NB4 (cell line): ENCODE data around the gene KAZN.
A peak's percentile ranks its signal among the peaks of the same experiment; 100 is the strongest.

ENCODE experiments used
- DNase-seq: peaks from one replicate; pipeline ENCODE4 v3.0.0; 2010; ENCODE audit warnings: low read depth
- H3K4me3 ChIP-seq: one replicate; pipeline ENCODE4 v1.5.1; 2011; ENCODE audit warnings: mild to moderate bottlenecking, low read depth, low read length, moderate library complexity
- CTCF ChIP-seq: IDR thresholded peaks from one replicate; pipeline ENCODE4 v1.5.1; 2012; ENCODE audit warnings: low read depth, low read length
- MAX ChIP-seq: IDR thresholded peaks from 2 replicates; pipeline ENCODE4 v1.6.1; 2011; ENCODE audit warnings: low read depth, low read length
- MYC ChIP-seq: IDR thresholded peaks from 2 replicates; pipeline ENCODE4 v1.6.1; 2011; ENCODE audit warnings: low read depth, low read length
- POLR2A ChIP-seq: IDR thresholded peaks from 2 replicates; pipeline ENCODE4 v1.6.1; 2011; ENCODE audit warnings: mild to moderate bottlenecking; ENCODE audit not compliant: insufficient read length; ENCODE audit errors: extremely low read depth

Gene KAZN

GRCh38 chr1:14778541-14778897 lies 180.0 kb downstream of the KAZN start:
- H3K4me3 ChIP-seq, result peak overlapping the region; percentile 45
- peak; percentile 48 for DNase-seq
- TF ChIP-seq POLR2A (no peak), MAX (no peak), MYC (no peak), CTCF (no peak)

GRCh38 chr1:14778898-14779865 lies 180.7 kb downstream of the KAZN start:
- peak; percentile 88 for DNase-seq
- H3K4me3 ChIP-seq, result peak overlapping the region; percentile 45
- TF ChIP-seq MAX (no peak), CTCF (peak; percentile 77)

GRCh38 chr1:14780271-14780670 lies 181.8 kb downstream of the KAZN start:
- peak overlapping the region; percentile 32 for H3K4me3 ChIP-seq
- TF ChIP-seq MYC (0 out of 2 replicates have a peak, but pooled peaks have one; percentile 3), CTCF (no peak), MAX (peak; percentile 30; the same call in 1 of the 2 replicates), POLR2A (no peak)
- peak; percentile 96 for DNase-seq

- TF ChIP-seq MYC, result no peak
- TF ChIP-seq MAX, result no peak
- no peak for TF ChIP-seq CTCF
- no peak for TF ChIP-seq POLR2A
- no peak for DNase-seq
- H3K4me3 ChIP-seq, result no peak overlapping the region
Measured at GRCh38 chr1:14781811-14782210, 183.3 kb downstream of the KAZN start.

- no peak overlapping the region for H3K4me3 ChIP-seq
- peak; percentile 74 for DNase-seq
- TF ChIP-seq CTCF (peak; percentile 9), MAX (no peak)
Measured at GRCh38 chr1:14782741-14783591, 184.5 kb downstream of the KAZN start.
